Adrenal gland (tissue), 12 donors: ENCODE results near the gene RNF130. TPM values are rescaled to one million over a fixed set of nuclear protein-coding genes. Genes with fewer than 3 reads are reported as not detected.
A peak's percentile ranks its signal among the peaks of the same experiment; 100 is the strongest.

Experiments used
- DNase-seq, 7 donors: peaks; one replicate each; pipeline ENCODE4 v3.0.0-alpha.2; 2019 to 2020
- H3K27ac ChIP-seq, 5 donors: fragments of 200-600 bp; sonication (generic) in 4 of 5; 1 replicate in 3 of 5; 2 replicates in 2 of 5; pipeline versions ENCODE4 v1.5.1 to v1.8.0; 2016 to 2020; ENCODE audit warnings: mild to moderate bottlenecking in 1 of 5
- H3K27me3 ChIP-seq: fragments of 200-600 bp; 2 replicates; pipeline ENCODE4 v1.8.0; 2021
- H3K36me3 ChIP-seq, 2 donors: fragments of 200-600 bp; replicated peaks in 1 of 2; 1 replicate in 1 of 2; 2 replicates in 1 of 2; pipeline versions ENCODE4 v1.5.1 to v1.8.0; 2018 to 2022
- H3K4me1 ChIP-seq, 2 donors: fragments of 200-600 bp; replicated peaks in 1 of 2; 1 replicate in 1 of 2; 2 replicates in 1 of 2; pipeline versions ENCODE4 v1.5.1 to v1.8.0; 2018 to 2021
- H3K4me3 ChIP-seq, 4 donors: fragments of 200-600 bp; sonication (generic) in 3 of 4; one replicate each; pipeline ENCODE4 v1.5.1; 2016 to 2018
- H3K9me3 ChIP-seq, 3 donors: fragments of 200-600 bp; sonication (generic) in 1 of 3; replicated peaks in 1 of 3; 1 replicate in 2 of 3; 2 replicates in 1 of 3; pipeline versions ENCODE4 v1.5.1 to v1.8.0; 2016 to 2021
- CTCF ChIP-seq, 6 experiments: fragments of 450-650 bp in 4 of 6; fragments of 200-600 bp in 2 of 6; sonication (generic) in 1 of 6; IDR thresholded peaks; 1 replicate in 5 of 6; 2 replicates in 1 of 6; pipeline versions ENCODE4 v1.5.1 to v1.8.0; 2016 to 2021; ENCODE audit warnings: antibody characterized with exemption in 6 of 6, mild to moderate bottlenecking in 2 of 6, moderate library complexity in 1 of 6
- POLR2A ChIP-seq, 2 donors: fragments of 450-650 bp; IDR thresholded peaks; one replicate each; pipeline ENCODE4 v1.6.1; 2017; ENCODE audit warnings: antibody characterized with exemption in 2 of 2, mild to moderate bottlenecking in 2 of 2, moderate library complexity in 1 of 2
- WGBS, 4 donors: extraction: QIAGEN DNeasy Blood & Tissue Kit in 2 of 4; methylation state at CpG; one replicate each; pipeline versions ENCODE4 v1.1.5 to v1.1.7; 2013 to 2017; 5-methylcytosine and 5-hydroxymethylcytosine counted together
- intact Hi-C, 2 donors: fragments of 100-400 bp; cut with DNase I; formaldehyde crosslinking; loops; one replicate each; pipeline versions ENCODE4 v1.14.1 to v1.15.0; 2022 to 2023
- polyA plus RNA-seq, 3 donors: library from polyadenylated mRNA; stranded (reverse); fragments of 200-250 nt in 2 of 3; fragments of 350-450 nt in 1 of 3; fragmentation: Illumina TruSeq in 1 of 3; extraction: RNeasy Lipid Tissue Mini Kit (QIAGEN cat#74804) in 1 of 3; gene quantifications; one replicate each; pipeline ENCODE4 v1.2.3, GENCODE V29; 2013 to 2014
- total RNA-seq, 9 donors: library from RNA; depleted of rRNA in 4 of 9; stranded (reverse); fragments of >200 nt in 4 of 9; fragments of 120-200 nt in 1 of 9; fragmentation: NEBNext Ultra II Directional in 1 of 9; extraction: Animal tissue kit (Norgen Biotek cat#: 25700) in 1 of 9; gene quantifications; one replicate each; pipeline versions ENCODE4 v1.1.0 to v1.2.4, GENCODE V29; 2013 to 2023
- donor health status: healthy with polysubstance abuse.
- donor health status: Bipolar disorder and iron deficiency.
- donor health status: DM: yes; HTN: yes; CAD: no.
- donor health status: DM: no; HTN: no; CAD: no.
- donor health status: DM: no; HTN: no; CAD: no.
- donor health status: DM: yes; HTN: yes; CAD: no.

Gene RNF130
- total and polyA plus RNA-seq, 12 donors: 36.8 to 138 (median 75.1) TPM

GRCh38 chr5:180026734-180027458, 44.7 kb downstream of the RNF130 start:
- Histone ChIP-seq H3K9me3 (no peaks in the 10 kb centered on the region), H3K27me3 (no peaks in the 10 kb centered on the region), H3K36me3 (no peaks in the 10 kb centered on the region), H3K4me3 (no peak overlapping the region), H3K27ac (no peak overlapping the region), H3K4me1 (peaks cover 8 to 10% of the 10 kb centered on the region in 2 donors)
- intact Hi-C loops: no loop called here
- no peak for DNase-seq
- WGBS, 4 donors: 62 to 74% (median 68%) methylated on average over 4 to 5 of the region's 5 CpGs
- TF ChIP-seq POLR2A (IDR thresholded peaks at IDR 0.05) (no peak), CTCF (IDR thresholded peaks at IDR 0.05) (no peak)

GRCh38 chr5:180026320-180026719, 45.2 kb downstream of the RNF130 start:
- Histone ChIP-seq H3K4me3 (no peak overlapping the region), H3K27me3 (no peaks in the 10 kb centered on the region), H3K36me3 (no peaks in the 10 kb centered on the region), H3K9me3 (no peaks in the 10 kb centered on the region), H3K4me1 (peaks cover 8 to 10% of the 10 kb centered on the region in 2 donors), H3K27ac (no peak overlapping the region)
- peak in 4 of 7 donors; percentile 22 to 71 (median 30) for DNase-seq
- intact Hi-C loops: no loop called here
- WGBS, 4 donors: 30 to 37% (median 33%) methylated on average over 4 of the region's 4 CpGs
- TF ChIP-seq CTCF (IDR thresholded peaks at IDR 0.05) (no peak), POLR2A (IDR thresholded peaks at IDR 0.05) (no peak)

DNA sequence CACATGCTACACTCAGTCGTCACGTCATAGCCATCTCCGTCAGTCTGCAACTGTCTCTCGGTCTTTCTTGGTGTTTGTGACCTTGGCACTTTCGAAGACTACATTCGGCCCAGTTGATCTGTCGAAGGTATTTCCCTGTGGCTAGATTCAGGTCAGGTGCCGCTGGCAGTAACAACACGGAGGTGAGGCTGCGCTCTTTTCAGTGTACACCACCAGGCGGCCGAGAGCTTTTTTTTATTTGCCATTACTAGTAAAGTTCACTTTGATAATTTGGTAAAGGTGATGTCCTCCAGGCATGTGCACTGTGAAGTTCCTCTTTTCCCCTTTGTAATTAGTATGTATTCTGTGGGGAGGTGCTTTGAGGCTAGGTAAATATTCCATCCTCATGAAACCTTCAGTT, 49.7 kb downstream of the RNF130 start:
- 92 to 97% (median 94%) methylated on average over 12 of the region's 12 CpGs for WGBS, 4 donors
- no peak for DNase-seq
- no peak overlapping the region for H3K4me3 ChIP-seq
- H3K4me1 ChIP-seq: peaks cover 7 to 8% of the 10 kb centered on the region in 2 donors
- TF ChIP-seq CTCF (IDR thresholded peaks at IDR 0.05) (no peak), POLR2A (IDR thresholded peaks at IDR 0.05) (no peak)
- H3K27me3 ChIP-seq: no peaks in the 10 kb centered on the region
- intact Hi-C loops: no loop called here
- no peak overlapping the region for H3K27ac ChIP-seq
- no peaks in the 10 kb centered on the region for H3K9me3 ChIP-seq
- no peaks in the 10 kb centered on the region for H3K36me3 ChIP-seq

DNA sequence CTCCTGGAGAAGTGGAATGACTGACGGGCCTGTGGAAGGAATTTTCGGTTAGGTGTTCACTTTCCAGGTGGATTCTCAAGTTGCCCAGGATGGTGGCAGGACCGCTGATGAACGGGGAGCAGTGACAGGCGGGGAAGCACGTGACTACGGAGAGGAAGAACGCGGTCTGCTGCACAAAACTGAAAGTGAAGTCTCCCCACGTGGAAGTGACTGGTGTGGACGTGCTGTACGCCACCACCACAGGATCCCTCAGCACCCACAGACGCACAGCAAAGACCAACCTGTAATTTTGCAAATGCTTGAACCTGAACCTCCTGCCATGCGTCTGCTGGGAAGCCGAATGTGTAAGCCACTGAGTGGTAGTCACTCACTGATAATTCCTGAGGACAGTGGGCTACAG, 51.4 kb downstream of the RNF130 start:
- 89 to 97% (median 90%) methylated on average over 14 to 15 of the region's 15 CpGs for WGBS, 4 donors
- intact Hi-C loops: no loop called here

More for the DNA sequence above, 51.4 kb downstream of the RNF130 start:
- Histone ChIP-seq H3K27ac (no peak overlapping the region), H3K9me3 (no peaks in the 10 kb centered on the region), H3K4me3 (no peak overlapping the region), H3K4me1 (no peaks in the 10 kb centered on the region), H3K36me3 (no peaks in the 10 kb centered on the region), H3K27me3 (no peaks in the 10 kb centered on the region)
- no peak for TF ChIP-seq POLR2A (IDR thresholded peaks at IDR 0.05)
- no peak for TF ChIP-seq CTCF (IDR thresholded peaks at IDR 0.05)
- peak in 2 of 7 donors; percentile 9 to 16 for DNase-seq
